Measurements from ENCODE around the gene DNAJC17.

Gene DNAJC17

GRCh38 chr15:40789119-40789518 lies 18.2 kb downstream of the DNAJC17 start:
- no peak for DNase-seq

- DNase-seq, result no peak
Measured at GRCh38 chr15:40787991-40788390, 19.3 kb downstream of the DNAJC17 start.

DNA sequence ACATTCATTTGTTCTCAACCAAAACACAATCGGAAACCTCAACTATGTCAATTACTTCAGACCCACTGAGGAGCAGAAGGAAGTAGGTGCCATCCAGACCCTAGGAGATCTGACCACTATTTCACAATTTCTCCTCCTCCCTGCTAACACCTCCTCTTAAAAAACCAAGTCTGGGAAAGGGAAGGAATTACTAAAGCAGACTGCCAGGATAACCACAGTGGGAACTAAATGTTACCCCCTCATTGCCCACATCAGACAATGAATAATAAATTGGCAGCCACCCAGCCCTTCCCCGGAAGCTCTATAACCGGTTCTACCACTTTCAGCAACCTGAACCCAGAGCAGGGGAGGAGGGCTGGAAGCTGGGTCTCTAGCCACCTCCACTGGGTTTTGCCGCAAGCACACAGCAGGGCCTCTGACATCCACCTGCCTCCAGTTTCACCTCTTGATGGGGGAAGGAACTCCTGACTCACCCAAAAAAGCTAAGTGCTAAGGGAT lies 19.9 kb downstream of the DNAJC17 start:
- peak in 1 of 2 donors; percentile 49 for DNase-seq

GRCh38 chr15:40785814-40786213 lies 21.5 kb downstream of the DNAJC17 start:
- no peak for DNase-seq

DNA sequence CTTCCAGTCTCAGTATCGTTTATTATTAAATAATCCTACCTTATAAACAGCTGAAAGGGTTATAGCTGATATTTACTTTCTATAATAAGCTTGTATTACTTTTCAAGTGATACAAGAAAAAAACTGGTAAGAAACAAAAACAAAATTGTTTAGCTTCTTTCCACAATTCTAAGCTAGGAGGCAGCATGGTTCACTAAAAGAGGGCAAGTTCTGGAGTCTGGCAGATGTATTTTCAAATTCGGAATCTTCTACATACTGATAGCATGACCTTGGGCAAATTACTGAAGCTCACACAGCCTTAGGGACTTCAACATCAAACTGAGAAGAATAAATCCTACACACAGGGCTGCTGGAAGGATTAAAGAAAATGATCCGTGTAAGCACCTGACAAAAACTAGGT lies 22.1 kb downstream of the DNAJC17 start:
- no peak for DNase-seq

GRCh38 chr15:40782609-40783227 lies 24.6 kb downstream of the DNAJC17 start:
- peak; percentile 78 to 84 for DNase-seq

DNA sequence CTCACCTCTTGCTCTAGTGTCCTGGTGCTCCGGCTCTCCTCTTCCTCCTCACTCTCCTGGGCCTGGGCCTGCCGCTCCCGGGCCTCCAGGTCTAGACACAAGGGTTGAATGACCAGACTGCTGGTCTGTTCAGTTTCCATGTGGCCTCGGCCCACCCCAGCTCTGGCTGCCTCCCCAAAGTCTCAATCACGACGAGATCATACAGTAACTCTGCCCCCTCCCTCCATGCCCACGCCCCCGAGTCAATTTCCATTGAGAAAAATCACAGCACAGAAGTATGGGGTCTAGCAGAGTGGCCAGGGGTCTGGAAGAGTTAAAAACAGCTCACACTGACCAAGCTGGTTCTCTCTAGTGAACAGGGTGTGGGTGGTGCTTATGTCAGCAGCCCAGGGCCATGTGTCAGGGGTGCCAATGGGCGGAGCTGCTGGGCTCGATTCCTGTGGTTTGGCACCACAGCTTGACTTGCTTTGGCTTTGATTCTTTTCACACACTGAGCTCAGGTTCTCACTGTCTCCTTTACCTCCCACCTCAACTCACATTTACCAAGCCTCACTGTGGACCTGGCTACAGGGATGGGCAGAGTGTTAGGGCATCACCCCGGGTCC lies 30.6 kb downstream of the DNAJC17 start:
- DNase-seq, result peak; percentile 54 to 72

GRCh38 chr15:40775740-40776536 lies 31.3 kb downstream of the DNAJC17 start:
- DNase-seq, result no peak

DNA sequence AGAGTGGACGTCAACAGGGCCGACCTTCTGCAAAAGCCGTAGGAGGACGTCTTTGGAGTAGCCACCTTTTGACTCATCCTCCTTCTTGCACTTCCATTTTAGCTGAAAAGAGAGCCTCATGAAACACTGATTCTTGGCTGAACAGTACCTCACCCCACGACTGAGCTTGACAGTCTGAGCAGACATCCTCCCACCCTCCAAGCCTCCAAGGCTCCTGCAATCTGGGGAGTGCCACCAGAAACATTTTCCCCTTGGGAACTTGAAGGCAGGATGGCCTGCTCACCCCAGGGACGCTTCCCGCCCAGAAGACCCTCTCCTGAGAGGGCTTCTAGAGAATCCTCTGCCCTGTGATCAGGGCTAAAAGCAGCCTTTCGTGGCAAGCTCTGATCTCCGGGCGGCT lies 32.3 kb downstream of the DNAJC17 start:
- DNase-seq, result no peak

GRCh38 chr15:40773902-40774301 lies 33.4 kb downstream of the DNAJC17 start:
- no peak for DNase-seq

GRCh38 chr15:40773496-40773895 lies 33.8 kb downstream of the DNAJC17 start:
- no peak for DNase-seq

- DNase-seq, result no peak
Measured at GRCh38 chr15:40772014-40772413, 35.3 kb downstream of the DNAJC17 start.

- DNase-seq, result no peak
Measured at GRCh38 chr15:40771242-40771641, 36.0 kb downstream of the DNAJC17 start.

- DNase-seq, result no peak
Measured at GRCh38 chr15:40770147-40770721, 37.0 kb downstream of the DNAJC17 start.

DNA sequence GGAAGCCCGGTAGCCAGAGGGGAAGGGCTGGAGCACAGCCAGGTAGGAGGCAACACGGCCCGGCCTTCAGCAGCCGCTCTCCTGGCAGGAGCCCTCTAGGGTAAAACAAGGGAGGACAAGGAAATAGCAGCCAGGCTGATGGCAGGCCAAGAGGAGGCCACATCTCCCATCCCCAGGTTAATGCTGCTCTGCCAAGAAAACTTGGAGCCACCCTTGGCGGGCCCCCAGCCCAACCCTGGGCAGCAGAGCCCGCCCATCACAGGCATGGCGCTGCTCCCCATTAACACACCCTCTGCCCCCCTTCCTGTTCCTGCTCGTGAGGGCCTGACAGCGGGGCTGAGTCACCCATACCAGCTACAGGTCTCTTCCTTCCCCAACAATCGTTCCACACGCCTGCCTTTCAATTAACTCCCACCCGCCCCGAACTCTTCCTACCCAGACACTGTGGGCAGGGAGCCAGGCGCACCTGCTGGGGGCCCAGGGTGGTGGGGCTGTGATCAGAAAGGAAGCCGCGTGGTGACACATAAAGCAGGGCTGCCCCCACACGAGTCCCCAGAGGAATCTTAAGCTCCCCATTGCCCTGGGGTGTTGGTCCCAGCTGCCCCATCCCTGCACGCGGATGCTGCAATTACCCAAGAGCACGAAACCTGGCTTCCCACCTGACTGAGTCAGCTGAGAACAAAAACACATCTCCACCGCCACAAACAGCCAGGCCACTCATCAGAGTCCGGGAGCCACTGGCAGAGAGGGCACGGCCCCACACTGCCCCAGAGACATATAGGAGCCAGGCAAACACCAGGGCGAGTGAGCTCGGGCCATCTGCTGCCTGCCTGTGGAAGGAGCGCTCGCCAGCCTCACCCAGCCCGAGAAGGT lies 37.8 kb downstream of the DNAJC17 start, which contains the start of gene C15orf62:
Gene C15orf62, plus strand, starts transcription at position 707 of the 873 bp plus-strand sequence. CDS start 516 bp downstream, outside the sequence.
- DNase-seq, result peak; percentile 32 to 57

DNA sequence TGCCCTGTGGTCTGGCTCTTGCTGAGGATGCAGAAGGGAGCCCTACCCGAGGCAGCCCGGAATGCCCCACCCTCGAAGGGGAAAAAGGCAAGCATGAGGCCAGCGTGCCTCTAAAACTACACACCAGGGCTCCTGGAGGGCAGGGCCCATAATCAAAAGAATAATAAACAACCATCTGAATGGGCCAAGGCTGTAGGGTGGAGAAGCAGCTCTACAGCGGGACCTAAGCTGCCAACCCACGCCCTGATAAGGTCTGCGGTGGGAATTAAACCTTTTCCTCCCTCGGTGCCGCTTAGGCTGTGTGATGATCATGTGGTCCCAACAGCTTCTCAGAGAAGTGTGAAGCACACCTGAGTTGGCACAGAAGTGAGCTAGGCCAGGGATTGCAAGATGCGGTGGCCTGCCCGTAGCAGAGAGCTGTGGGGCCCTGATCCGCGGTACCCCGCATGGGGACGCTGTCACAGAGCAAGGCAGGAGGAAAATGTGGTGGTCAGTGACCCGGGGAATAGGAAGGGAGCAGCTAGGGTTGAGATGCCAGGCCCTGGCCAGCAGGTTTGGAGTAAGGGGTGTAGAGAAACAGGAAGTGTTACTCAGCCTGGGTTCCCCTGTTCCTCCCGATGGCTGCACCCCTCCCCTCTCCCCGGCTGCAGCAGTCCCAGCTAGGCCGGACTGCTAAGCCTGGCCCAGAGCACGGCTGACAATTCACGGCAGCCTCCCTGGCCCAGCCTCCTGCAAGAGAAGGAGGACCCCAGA lies 38.6 kb downstream of the DNAJC17 start:
- DNase-seq, result no peak

- no peak for DNase-seq
Measured at GRCh38 chr15:40767838-40768500, 39.3 kb downstream of the DNAJC17 start.

- DNase-seq, result no peak
Measured at GRCh38 chr15:40766906-40767837, 40.1 kb downstream of the DNAJC17 start.

GRCh38 chr15:40766194-40766815 lies 41.0 kb downstream of the DNAJC17 start:
- no peak for DNase-seq

Data from CD4-positive, alpha-beta T cell treated with Interferon alpha-2 for 1 hour (primary cell).